ENCODE results near the gene ING2.

GRCh38 chr4:183478926-183479325, 25.9 kb upstream of the ING2 start:
- TF ChIP-seq CTCF (IDR thresholded peaks at IDR 0.05) (no peak), POLR2A (IDR thresholded peaks at IDR 0.05) (no peak)
